ENCODE results near the gene GLP2R.

The GLP2R gene

DNA sequence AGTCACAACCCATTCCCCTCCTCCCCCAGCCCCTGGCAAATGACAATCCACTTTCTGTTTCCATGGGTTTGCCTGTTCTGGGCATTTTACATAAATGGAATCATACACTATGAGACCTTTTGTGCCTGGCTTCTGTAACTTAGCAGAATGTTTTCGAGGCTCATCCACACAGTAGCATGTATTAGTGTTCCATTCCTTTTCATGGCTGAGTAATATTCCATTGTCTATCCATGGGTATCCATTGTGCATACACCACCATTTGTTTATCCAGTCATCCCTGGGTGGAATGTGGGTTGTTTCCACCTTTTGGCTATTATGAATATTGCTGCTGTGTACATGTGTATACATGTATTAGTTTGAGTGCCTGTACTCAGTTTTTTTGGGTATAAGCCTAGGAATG, 113.0 kb downstream of the GLP2R start:
- Histone ChIP-seq H3K4me2 (ENCODE audit: low read depth, low read length) (no peak overlapping the region), H3K9ac (ENCODE audit: low read length) (no peak overlapping the region), H3F3A (ENCODE audit: insufficient read depth, low read length) (no peaks in the 10 kb centered on the region), H3K4me1 (ENCODE audit: low read length) (no peaks in the 10 kb centered on the region), H3K27me3 (replicated peaks; ENCODE audit: insufficient read depth, low read length) (no peaks in the 10 kb centered on the region), H3K36me3 (replicated peaks; ENCODE audit: insufficient read depth, low read length) (no peaks in the 10 kb centered on the region), H3K9me3 (replicated peaks; ENCODE audit: insufficient read depth, low read length) (no peaks in the 10 kb centered on the region), H4K20me1 (ENCODE audit: insufficient read depth, low read length) (no peaks in the 10 kb centered on the region), H3K27ac (ENCODE audit: low read length) (no peak overlapping the region), H3K79me2 (ENCODE audit: low read length) (no peaks in the 10 kb centered on the region), H3K4me3 (ENCODE audit: low read length) (no peak overlapping the region), H3K9me2 (replicated peaks; ENCODE audit: insufficient read depth, low read length) (no peaks in the 10 kb centered on the region), H2AFZ (ENCODE audit: low read length) (no peak overlapping the region)
- DNase-seq, result no peak
- TF ChIP-seq, protein P1, sequence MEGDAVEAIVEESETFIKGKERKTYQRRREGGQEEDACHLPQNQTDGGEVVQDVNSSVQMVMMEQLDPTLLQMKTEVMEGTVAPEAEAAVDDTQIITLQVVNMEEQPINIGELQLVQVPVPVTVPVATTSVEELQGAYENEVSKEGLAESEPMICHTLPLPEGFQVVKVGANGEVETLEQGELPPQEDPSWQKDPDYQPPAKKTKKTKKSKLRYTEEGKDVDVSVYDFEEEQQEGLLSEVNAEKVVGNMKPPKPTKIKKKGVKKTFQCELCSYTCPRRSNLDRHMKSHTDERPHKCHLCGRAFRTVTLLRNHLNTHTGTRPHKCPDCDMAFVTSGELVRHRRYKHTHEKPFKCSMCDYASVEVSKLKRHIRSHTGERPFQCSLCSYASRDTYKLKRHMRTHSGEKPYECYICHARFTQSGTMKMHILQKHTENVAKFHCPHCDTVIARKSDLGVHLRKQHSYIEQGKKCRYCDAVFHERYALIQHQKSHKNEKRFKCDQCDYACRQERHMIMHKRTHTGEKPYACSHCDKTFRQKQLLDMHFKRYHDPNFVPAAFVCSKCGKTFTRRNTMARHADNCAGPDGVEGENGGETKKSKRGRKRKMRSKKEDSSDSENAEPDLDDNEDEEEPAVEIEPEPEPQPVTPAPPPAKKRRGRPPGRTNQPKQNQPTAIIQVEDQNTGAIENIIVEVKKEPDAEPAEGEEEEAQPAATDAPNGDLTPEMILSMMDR (IDR thresholded peaks at IDR 0.05; ENCODE audit: low read length), result no peak
- TF ChIP-seq EZH2phosphoT487 (IDR thresholded peaks at IDR 0.05; ENCODE audit: low read length), result no peak
- no peak for TF ChIP-seq EZH2 (optimal IDR thresholded peaks at IDR 0.05; ENCODE audit: low read depth, low read length)

DNA sequence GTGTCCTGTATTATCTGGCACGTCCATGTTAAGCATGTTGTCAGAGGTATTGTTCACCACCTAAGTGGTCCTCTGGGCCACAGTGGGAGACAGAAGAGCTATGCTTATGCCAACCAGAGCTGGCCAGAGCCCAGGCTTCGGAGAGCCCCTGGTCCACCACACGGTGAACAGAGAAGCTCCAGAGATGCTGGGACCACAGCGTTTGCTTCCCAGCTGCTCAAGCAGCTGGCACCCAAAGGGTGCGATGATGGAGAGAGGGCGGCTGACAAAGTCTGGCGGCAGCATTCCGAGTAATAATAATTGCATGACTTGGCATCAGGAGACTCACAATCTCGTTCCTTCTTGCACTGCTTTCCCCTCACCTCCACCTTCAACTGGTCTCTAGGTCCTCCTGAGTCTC, 115.1 kb downstream of the GLP2R start:
- Histone ChIP-seq H3K4me2 (ENCODE audit: low read depth, low read length) (no peak overlapping the region), H3K36me3 (replicated peaks; ENCODE audit: insufficient read depth, low read length) (no peaks in the 10 kb centered on the region)

DNA sequence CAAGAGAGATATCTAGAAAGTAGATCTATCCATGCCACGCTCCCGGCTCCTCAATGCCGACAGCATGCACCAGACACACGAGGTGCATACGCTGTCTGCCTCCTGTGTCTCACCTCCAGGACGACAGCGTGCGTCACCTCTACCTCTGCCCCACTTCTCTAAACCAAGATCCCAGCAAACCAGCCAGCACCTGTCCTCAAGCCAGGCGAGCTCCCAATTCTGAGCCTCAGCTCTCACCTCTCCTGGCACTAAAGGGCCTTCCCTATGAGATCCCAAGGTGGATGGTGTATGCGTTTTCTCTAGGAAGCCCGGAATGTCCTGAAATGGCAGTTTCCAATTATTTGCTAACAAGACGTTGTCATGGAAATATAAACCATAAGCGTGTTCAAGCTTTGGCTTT, 115.6 kb downstream of the GLP2R start:
- no peaks in the 10 kb centered on the region for H3K27me3 ChIP-seq (replicated peaks; ENCODE audit: insufficient read depth, low read length)
- H3K4me3 ChIP-seq (ENCODE audit: low read length), result no peak overlapping the region
- no peaks in the 10 kb centered on the region for H4K20me1 ChIP-seq (ENCODE audit: insufficient read depth, low read length)
- no peak overlapping the region for H3K4me2 ChIP-seq (ENCODE audit: low read depth, low read length)
- no peak overlapping the region for H3K27ac ChIP-seq (ENCODE audit: low read length)
- TF ChIP-seq EZH2 (optimal IDR thresholded peaks at IDR 0.05; ENCODE audit: low read depth, low read length), result no peak
- TF ChIP-seq, protein P1 (IDR thresholded peaks at IDR 0.05; ENCODE audit: low read length), result no peak
- no peak for TF ChIP-seq EZH2phosphoT487 (IDR thresholded peaks at IDR 0.05; ENCODE audit: low read length)
- DNase-seq, result no peak
- H3K9me3 ChIP-seq (replicated peaks; ENCODE audit: insufficient read depth, low read length), result no peaks in the 10 kb centered on the region
- no peak overlapping the region for H2AFZ ChIP-seq (ENCODE audit: low read length)
- H3K9ac ChIP-seq (ENCODE audit: low read length), result no peak overlapping the region
- no peaks in the 10 kb centered on the region for H3F3A ChIP-seq (ENCODE audit: insufficient read depth, low read length)
- no peaks in the 10 kb centered on the region for H3K79me2 ChIP-seq (ENCODE audit: low read length)
- H3K9me2 ChIP-seq (replicated peaks; ENCODE audit: insufficient read depth, low read length), result no peaks in the 10 kb centered on the region
- no peaks in the 10 kb centered on the region for H3K4me1 ChIP-seq (ENCODE audit: low read length)
- H3K36me3 ChIP-seq (replicated peaks; ENCODE audit: insufficient read depth, low read length), result no peaks in the 10 kb centered on the region

More for the DNA sequence above, 115.1 kb downstream of the GLP2R start:
- Histone ChIP-seq H3K79me2 (ENCODE audit: low read length) (no peaks in the 10 kb centered on the region), H4K20me1 (ENCODE audit: insufficient read depth, low read length) (no peaks in the 10 kb centered on the region), H3F3A (ENCODE audit: insufficient read depth, low read length) (no peaks in the 10 kb centered on the region), H3K9me2 (replicated peaks; ENCODE audit: insufficient read depth, low read length) (no peaks in the 10 kb centered on the region), H3K27ac (ENCODE audit: low read length) (no peak overlapping the region), H3K9ac (ENCODE audit: low read length) (no peak overlapping the region), H3K9me3 (replicated peaks; ENCODE audit: insufficient read depth, low read length) (no peaks in the 10 kb centered on the region), H3K27me3 (replicated peaks; ENCODE audit: insufficient read depth, low read length) (no peaks in the 10 kb centered on the region), H3K4me1 (ENCODE audit: low read length) (no peaks in the 10 kb centered on the region), H3K4me3 (ENCODE audit: low read length) (no peak overlapping the region), H2AFZ (ENCODE audit: low read length) (no peak overlapping the region)
- no peak for DNase-seq
- TF ChIP-seq EZH2 (optimal IDR thresholded peaks at IDR 0.05; ENCODE audit: low read depth, low read length), result no peak
- no peak for TF ChIP-seq EZH2phosphoT487 (IDR thresholded peaks at IDR 0.05; ENCODE audit: low read length)
- TF ChIP-seq, protein P1 (IDR thresholded peaks at IDR 0.05; ENCODE audit: low read length), result no peak
